Sigmoid colon (tissue), 3 donors: ENCODE results near the gene ACY1.

Experiments
- POLR2A ChIP-seq, 2 donors: fragments of 450-650 bp; IDR thresholded peaks; one replicate each; pipeline ENCODE4 v1.6.1; 2016; ENCODE audit warnings: antibody characterized with exemption in 2 of 2, mild to moderate bottlenecking in 2 of 2, moderate library complexity in 2 of 2
- TF ChIP-seq, protein P1 (sequence below), 4 experiments: fragments of 450-650 bp in 3 of 4; fragments of 200-600 bp in 1 of 4; IDR thresholded peaks; one replicate each; pipeline ENCODE4 v1.5.1; 2016 to 2019; ENCODE audit warnings: antibody characterized with exemption in 4 of 4, mild to moderate bottlenecking in 3 of 4, moderate library complexity in 2 of 4

DNA sequence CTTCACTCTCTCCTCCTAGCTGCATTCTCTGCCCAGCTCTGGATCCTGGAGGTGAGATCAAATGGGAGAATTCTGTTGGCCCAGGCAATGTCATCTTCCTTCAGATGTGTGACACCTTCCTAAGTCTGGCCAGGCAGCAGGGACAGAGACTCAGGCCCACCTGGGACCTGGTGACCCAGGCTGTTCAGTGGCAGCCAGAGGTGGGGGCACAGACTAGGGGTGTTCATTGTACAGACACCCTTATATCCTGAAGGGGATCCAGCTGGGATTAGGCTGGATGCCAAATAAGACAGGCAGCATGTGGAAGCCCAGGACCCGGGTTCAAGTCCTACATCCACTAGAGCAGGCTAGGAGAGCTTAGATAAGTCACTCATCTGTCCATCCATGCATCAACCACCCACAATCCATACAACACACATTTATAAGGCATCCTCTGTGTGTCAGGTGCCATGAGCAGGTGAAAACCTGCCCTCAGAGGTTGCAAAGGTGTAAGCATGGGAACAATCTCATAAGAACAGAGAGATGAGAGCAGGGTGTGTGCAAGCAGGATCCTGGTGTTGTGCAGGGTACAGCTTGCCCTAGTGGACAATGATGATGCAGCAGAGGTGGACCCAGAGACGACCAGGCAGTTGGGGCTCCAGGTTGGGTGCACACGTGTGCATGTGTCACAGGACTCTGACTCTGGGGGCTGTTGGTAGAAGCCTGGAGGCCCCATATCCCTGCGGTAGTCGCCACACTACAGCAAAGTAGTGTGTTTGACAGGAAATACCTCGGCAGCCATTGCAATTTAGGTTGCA lies 30.7 kb downstream of the ACY1 start:
- TF ChIP-seq, protein P1, sequence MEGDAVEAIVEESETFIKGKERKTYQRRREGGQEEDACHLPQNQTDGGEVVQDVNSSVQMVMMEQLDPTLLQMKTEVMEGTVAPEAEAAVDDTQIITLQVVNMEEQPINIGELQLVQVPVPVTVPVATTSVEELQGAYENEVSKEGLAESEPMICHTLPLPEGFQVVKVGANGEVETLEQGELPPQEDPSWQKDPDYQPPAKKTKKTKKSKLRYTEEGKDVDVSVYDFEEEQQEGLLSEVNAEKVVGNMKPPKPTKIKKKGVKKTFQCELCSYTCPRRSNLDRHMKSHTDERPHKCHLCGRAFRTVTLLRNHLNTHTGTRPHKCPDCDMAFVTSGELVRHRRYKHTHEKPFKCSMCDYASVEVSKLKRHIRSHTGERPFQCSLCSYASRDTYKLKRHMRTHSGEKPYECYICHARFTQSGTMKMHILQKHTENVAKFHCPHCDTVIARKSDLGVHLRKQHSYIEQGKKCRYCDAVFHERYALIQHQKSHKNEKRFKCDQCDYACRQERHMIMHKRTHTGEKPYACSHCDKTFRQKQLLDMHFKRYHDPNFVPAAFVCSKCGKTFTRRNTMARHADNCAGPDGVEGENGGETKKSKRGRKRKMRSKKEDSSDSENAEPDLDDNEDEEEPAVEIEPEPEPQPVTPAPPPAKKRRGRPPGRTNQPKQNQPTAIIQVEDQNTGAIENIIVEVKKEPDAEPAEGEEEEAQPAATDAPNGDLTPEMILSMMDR (IDR thresholded peaks at IDR 0.05) = no peak
- no peak for TF ChIP-seq POLR2A (IDR thresholded peaks at IDR 0.05)
